Testis (tissue), 3 donors: ENCODE data around the gene GADD45G. TPM values are rescaled to one million over a fixed set of nuclear protein-coding genes. Genes with fewer than 3 reads are reported as not detected.

Source experiments
- DNase-seq: peaks from one replicate; pipeline ENCODE4 v3.0.0-alpha.2; 2019
- H3K27ac ChIP-seq, 2 donors: fragments of 200-600 bp; sonication (generic); one replicate each; pipeline ENCODE4 v1.5.1; 2019
- H3K27me3 ChIP-seq: fragments of 200-600 bp; sonication (generic); one replicate; pipeline ENCODE4 v1.5.1; 2019
- H3K36me3 ChIP-seq: fragments of 200-600 bp; sonication (generic); one replicate; pipeline ENCODE4 v1.5.1; 2017; ENCODE audit warnings: low read depth; ENCODE audit errors: missing control alignments
- H3K4me1 ChIP-seq: fragments of 200-600 bp; sonication (generic); one replicate; pipeline ENCODE4 v1.5.1; 2019
- H3K4me3 ChIP-seq, 2 donors: fragments of 200-600 bp; sonication (generic); one replicate each; pipeline ENCODE4 v1.5.1; 2017 to 2019
- H3K9me3 ChIP-seq: fragments of 200-600 bp; sonication (generic); one replicate; pipeline ENCODE4 v1.5.1; 2017
- POLR2A ChIP-seq: fragments of 450-650 bp; IDR thresholded peaks from one replicate; pipeline ENCODE4 v1.6.1; 2017; ENCODE audit warnings: antibody characterized with exemption, mild to moderate bottlenecking, moderate library complexity
- WGBS, 2 donors: methylation state at CpG; one replicate each; pipeline ENCODE4 v1.1.5; 2018; 5-methylcytosine and 5-hydroxymethylcytosine counted together
- intact Hi-C: fragments of 100-400 bp; cut with DNase I; formaldehyde crosslinking; loops from one replicate; pipeline ENCODE4 v1.15.1; 2023; ENCODE audit warnings: low total_unique reads
- polyA plus RNA-seq: library from polyadenylated mRNA; stranded (reverse); fragments of 350-450 nt; fragmentation: Illumina TruSeq; extraction: RNeasy Lipid Tissue Mini Kit (QIAGEN cat#74804); gene quantifications from one replicate; pipeline ENCODE4 v1.2.3, GENCODE V29; 2014; ENCODE audit warnings: low read depth, low replicate concordance; ENCODE audit not compliant: insufficient read depth
- total RNA-seq, 2 donors: library from RNA; depleted of rRNA; stranded (reverse); fragments of >200 nt; gene quantifications; one replicate each; pipeline ENCODE4 v1.2.3, GENCODE V29; 2016
- TF ChIP-seq, protein P1 (sequence below), 3 experiments: fragments of 450-650 bp in 2 of 3; fragments of 200-600 bp in 1 of 3; sonication (generic) in 1 of 3; IDR thresholded peaks; one replicate each; pipeline ENCODE4 v1.5.1; 2016 to 2019; ENCODE audit warnings: antibody characterized with exemption in 3 of 3, mild to moderate bottlenecking in 2 of 3, moderate library complexity in 1 of 3

GADD45G gene
- total and polyA plus RNA-seq, 3 donors from 2014 or later = 29.1 to 72.8 (median 66.1) TPM

GRCh38 chr9:89600831-89601230, 4.0 kb upstream of the GADD45G start:
- Histone ChIP-seq H3K27ac (no peak overlapping the region), H3K4me1 (peaks cover 8% of the 10 kb centered on the region), H3K36me3 (no peaks in the 10 kb centered on the region), H3K4me3 (no peak overlapping the region), H3K27me3 (no peaks in the 10 kb centered on the region), H3K9me3 (no peaks in the 10 kb centered on the region)
- TF ChIP-seq POLR2A = no peak
- TF ChIP-seq, protein P1, sequence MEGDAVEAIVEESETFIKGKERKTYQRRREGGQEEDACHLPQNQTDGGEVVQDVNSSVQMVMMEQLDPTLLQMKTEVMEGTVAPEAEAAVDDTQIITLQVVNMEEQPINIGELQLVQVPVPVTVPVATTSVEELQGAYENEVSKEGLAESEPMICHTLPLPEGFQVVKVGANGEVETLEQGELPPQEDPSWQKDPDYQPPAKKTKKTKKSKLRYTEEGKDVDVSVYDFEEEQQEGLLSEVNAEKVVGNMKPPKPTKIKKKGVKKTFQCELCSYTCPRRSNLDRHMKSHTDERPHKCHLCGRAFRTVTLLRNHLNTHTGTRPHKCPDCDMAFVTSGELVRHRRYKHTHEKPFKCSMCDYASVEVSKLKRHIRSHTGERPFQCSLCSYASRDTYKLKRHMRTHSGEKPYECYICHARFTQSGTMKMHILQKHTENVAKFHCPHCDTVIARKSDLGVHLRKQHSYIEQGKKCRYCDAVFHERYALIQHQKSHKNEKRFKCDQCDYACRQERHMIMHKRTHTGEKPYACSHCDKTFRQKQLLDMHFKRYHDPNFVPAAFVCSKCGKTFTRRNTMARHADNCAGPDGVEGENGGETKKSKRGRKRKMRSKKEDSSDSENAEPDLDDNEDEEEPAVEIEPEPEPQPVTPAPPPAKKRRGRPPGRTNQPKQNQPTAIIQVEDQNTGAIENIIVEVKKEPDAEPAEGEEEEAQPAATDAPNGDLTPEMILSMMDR (IDR thresholded peaks at IDR 0.05) = no peak
- intact Hi-C loops = loop anchor here (5.0 to 10.0 kb wide), 2 partner anchors 394 to 496 kb away; no protein-coding TSS in a partner anchor
- no peak for DNase-seq
- 87 to 91% methylated on average over 6 of the region's 6 CpGs for WGBS, 2 donors

- Histone ChIP-seq H3K27me3 (no peaks in the 10 kb centered on the region), H3K9me3 (no peaks in the 10 kb centered on the region), H3K27ac (no peak overlapping the region), H3K4me3 (no peak overlapping the region), H3K36me3 (no peaks in the 10 kb centered on the region), H3K4me1 (peaks cover 8% of the 10 kb centered on the region)
- no peak for TF ChIP-seq POLR2A
- TF ChIP-seq, protein P1 (IDR thresholded peaks at IDR 0.05) = no peak
- intact Hi-C loops = loop anchor here (5.0 to 10.0 kb wide), 2 partner anchors 393 to 496 kb away; no protein-coding TSS in a partner anchor
- DNase-seq = no peak
- WGBS, 2 donors = 85 to 87% methylated on average over 5 of the region's 5 CpGs
These were observed 3.5 kb upstream of the GADD45G start for GRCh38 chr9:89601306-89601705.

DNA sequence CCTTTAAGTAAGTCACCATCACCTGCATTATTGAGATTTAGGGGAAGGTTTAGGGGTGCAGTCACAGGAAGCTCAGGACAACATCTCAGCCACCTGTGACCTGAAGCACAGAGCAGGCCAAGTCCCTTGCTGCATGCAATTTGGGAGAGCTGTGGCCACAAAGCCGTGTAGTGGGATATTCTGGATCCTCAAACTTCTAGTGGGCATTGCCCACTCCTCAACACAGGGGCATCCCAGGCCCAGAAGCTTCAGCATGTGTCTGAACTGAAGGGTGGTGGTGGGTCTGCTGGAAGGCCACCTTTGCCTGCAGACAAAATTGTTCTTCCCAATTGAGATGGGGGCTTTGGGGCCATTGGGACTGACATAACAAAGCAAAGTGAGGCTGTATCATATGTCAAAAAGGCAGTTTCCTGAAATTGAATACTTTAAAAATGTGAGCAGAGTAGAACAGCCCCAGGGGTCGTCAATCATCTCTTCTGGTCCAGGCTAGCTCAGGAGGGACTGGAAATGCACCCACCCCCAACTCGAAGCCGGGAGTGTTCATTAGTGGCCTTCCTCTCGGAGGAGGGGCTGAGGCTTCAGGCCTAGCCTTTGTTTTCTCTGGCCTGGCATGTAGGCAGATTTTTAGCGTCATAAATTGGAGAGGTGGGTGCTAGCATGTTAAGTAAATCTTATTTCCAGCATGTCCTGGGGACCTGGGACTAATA, 2.8 kb upstream of the GADD45G start:
- Histone ChIP-seq H3K4me3 (no peak overlapping the region), H3K4me1 (peaks cover 12% of the 10 kb centered on the region), H3K36me3 (no peaks in the 10 kb centered on the region), H3K9me3 (no peaks in the 10 kb centered on the region), H3K27me3 (no peaks in the 10 kb centered on the region), H3K27ac (no peak overlapping the region)
- 68 to 77% methylated on average over 4 to 6 of the region's 6 CpGs for WGBS, 2 donors
- no peak for DNase-seq
- TF ChIP-seq, protein P1 (IDR thresholded peaks at IDR 0.05) = no peak
- TF ChIP-seq POLR2A = no peak
- intact Hi-C loops = loop anchor here (5.0 to 10.0 kb wide), 2 partner anchors 393 to 495 kb away; no protein-coding TSS in a partner anchor

GRCh38 chr9:89602978-89603766, 1.6 kb upstream of the GADD45G start:
- Histone ChIP-seq H3K9me3 (no peaks in the 10 kb centered on the region), H3K36me3 (no peaks in the 10 kb centered on the region), H3K4me1 (peaks cover 12% of the 10 kb centered on the region), H3K27me3 (no peaks in the 10 kb centered on the region), H3K27ac (no peak overlapping the region), H3K4me3 (peak overlapping the region; percentile 88)
- intact Hi-C loops = loop anchor here (5.0 to 10.0 kb wide), 2 partner anchors 392 to 494 kb away; no protein-coding TSS in a partner anchor
- peak; percentile 94 for DNase-seq
- TF ChIP-seq, protein P1 (IDR thresholded peaks at IDR 0.05) = peak; percentile 79 to 85 (median 84)
- TF ChIP-seq POLR2A = no peak
- 1% methylated on average over 28 of the region's 28 CpGs for WGBS, 2 donors
